ENCODE results near the gene HIP1R. TPM values are rescaled to one million over a fixed set of nuclear protein-coding genes. Genes with fewer than 3 reads are reported as not detected.
A peak's percentile ranks its signal among the peaks of the same experiment; 100 is the strongest.

Gene HIP1R
- total RNA-seq, 1 donor from 2014 or later = 26.4 TPM

- ATAC-seq = no peak
These were observed 945 bp upstream of the HIP1R start for GRCh38 chr12:122834104-122834920.

- ATAC-seq = peak; percentile 8
These were observed 431 bp downstream of the HIP1R start for GRCh38 chr12:122835750-122836026.

- ATAC-seq = peak; percentile 40
These were observed 1.0 kb downstream of the HIP1R start for GRCh38 chr12:122836027-122836921.

- ATAC-seq = peak; percentile 13
These were observed 2.3 kb downstream of the HIP1R start for GRCh38 chr12:122837306-122838265.

GRCh38 chr12:122838841-122839240, 3.6 kb downstream of the HIP1R start:
- no peak for ATAC-seq

GRCh38 chr12:122839907-122840554, 4.8 kb downstream of the HIP1R start:
- no peak for ATAC-seq

GRCh38 chr12:122840580-122841513, 5.6 kb downstream of the HIP1R start:
- ATAC-seq = peak; percentile 53

- peak; percentile 72 for ATAC-seq
These were observed 6.5 kb downstream of the HIP1R start for GRCh38 chr12:122841544-122842321.

GRCh38 chr12:122842505-122843405, 7.5 kb downstream of the HIP1R start:
- no peak for ATAC-seq

GRCh38 chr12:122843455-122843854, 8.2 kb downstream of the HIP1R start:
- no peak for ATAC-seq

GRCh38 chr12:122844366-122844971, 9.2 kb downstream of the HIP1R start:
- ATAC-seq = no peak

GRCh38 chr12:122845041-122845864, 10.0 kb downstream of the HIP1R start:
- no peak for ATAC-seq

- ATAC-seq = no peak
These were observed 10.8 kb downstream of the HIP1R start for GRCh38 chr12:122845865-122846621.

- no peak for ATAC-seq
These were observed 11.6 kb downstream of the HIP1R start for GRCh38 chr12:122846622-122847515.

GRCh38 chr12:122847516-122847836, 12.2 kb downstream of the HIP1R start:
- ATAC-seq = no peak

- ATAC-seq = no peak
These were observed 12.7 kb downstream of the HIP1R start for GRCh38 chr12:122847921-122848421.

Data from esophagus mucosa (tissue), 1 donor.